ENCODE results near the gene RLN1. TPM values are rescaled to one million over a fixed set of nuclear protein-coding genes. Genes with fewer than 3 reads are reported as not detected.
"Not testable (repeated sequence)": the region's sequence is repeated elsewhere in the genome, so short reads cannot be mapped to it uniquely, and the experiment has no call there.

The RLN1 gene
- total RNA-seq, 1 donor from 2014 or later: 0.80 TPM

DNA sequence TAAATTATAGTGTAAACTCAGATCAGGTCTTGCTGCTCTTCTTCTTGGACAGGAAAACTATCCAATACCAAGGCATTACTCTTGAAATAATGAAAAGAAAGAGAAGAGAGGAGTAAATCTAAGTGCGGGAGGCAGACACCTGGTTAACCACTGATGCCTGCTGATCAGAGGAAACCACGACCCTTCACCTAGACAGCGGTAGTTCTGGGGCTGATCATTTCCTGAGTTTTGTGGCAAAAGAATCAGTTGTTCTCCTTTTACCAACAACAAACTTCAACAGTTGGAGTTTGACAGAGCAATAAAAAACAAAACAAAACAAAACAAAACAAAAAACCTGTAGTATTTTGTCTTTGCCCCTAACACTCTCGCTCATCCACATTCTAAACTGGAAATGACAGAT is 3.0 kb downstream of the RLN1 start:
- no peak overlapping the region for H3K4me3 Mint-ChIP-seq
- no peak for DNase-seq (ENCODE audit: low spot score in 2 of 2, unreplicated experiment in 2 of 2)
- TF ChIP-seq, protein P1, sequence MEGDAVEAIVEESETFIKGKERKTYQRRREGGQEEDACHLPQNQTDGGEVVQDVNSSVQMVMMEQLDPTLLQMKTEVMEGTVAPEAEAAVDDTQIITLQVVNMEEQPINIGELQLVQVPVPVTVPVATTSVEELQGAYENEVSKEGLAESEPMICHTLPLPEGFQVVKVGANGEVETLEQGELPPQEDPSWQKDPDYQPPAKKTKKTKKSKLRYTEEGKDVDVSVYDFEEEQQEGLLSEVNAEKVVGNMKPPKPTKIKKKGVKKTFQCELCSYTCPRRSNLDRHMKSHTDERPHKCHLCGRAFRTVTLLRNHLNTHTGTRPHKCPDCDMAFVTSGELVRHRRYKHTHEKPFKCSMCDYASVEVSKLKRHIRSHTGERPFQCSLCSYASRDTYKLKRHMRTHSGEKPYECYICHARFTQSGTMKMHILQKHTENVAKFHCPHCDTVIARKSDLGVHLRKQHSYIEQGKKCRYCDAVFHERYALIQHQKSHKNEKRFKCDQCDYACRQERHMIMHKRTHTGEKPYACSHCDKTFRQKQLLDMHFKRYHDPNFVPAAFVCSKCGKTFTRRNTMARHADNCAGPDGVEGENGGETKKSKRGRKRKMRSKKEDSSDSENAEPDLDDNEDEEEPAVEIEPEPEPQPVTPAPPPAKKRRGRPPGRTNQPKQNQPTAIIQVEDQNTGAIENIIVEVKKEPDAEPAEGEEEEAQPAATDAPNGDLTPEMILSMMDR (IDR thresholded peaks at IDR 0.05; ENCODE audit: unreplicated experiment): no peak
- H3K4me1 Mint-ChIP-seq: peaks cover 1% of the 10 kb centered on the region
- H3K27ac Mint-ChIP-seq: no peak overlapping the region
- H3K27me3 Mint-ChIP-seq (ENCODE audit: low read depth): no peaks in the 10 kb centered on the region
- no peaks in the 10 kb centered on the region for H3K9me3 Mint-ChIP-seq
- no peaks in the 10 kb centered on the region for H3K36me3 Mint-ChIP-seq

DNA sequence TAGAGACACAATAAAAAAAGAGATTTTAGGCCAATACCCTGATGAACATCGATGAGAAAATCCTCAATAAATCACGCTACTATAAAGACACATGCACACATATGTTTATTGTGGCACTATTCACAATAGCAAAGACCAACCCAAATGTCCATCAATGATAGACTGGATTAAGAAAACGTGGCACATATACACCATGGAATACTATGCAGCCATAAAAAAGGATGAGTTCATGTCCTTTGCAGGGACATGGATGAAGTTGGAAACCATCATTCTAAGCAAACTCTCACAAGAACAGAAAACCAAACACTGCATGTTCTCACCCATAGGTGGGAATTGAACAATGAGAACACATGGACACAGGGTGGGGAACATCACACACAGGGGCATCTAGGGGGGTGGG is 8.4 kb downstream of the RLN1 start:
- Mint-ChIP-seq H3K36me3 (peaks cover 20% of the 10 kb centered on the region), H3K9me3 (peaks cover 16% of the 10 kb centered on the region)
- not testable (repeated sequence) for H3K4me3 Mint-ChIP-seq; DNase-seq (ENCODE audit: low spot score in 2 of 2, unreplicated experiment in 2 of 2); H3K4me1 Mint-ChIP-seq; H3K27ac Mint-ChIP-seq; H3K27me3 Mint-ChIP-seq (ENCODE audit: low read depth)

DNA sequence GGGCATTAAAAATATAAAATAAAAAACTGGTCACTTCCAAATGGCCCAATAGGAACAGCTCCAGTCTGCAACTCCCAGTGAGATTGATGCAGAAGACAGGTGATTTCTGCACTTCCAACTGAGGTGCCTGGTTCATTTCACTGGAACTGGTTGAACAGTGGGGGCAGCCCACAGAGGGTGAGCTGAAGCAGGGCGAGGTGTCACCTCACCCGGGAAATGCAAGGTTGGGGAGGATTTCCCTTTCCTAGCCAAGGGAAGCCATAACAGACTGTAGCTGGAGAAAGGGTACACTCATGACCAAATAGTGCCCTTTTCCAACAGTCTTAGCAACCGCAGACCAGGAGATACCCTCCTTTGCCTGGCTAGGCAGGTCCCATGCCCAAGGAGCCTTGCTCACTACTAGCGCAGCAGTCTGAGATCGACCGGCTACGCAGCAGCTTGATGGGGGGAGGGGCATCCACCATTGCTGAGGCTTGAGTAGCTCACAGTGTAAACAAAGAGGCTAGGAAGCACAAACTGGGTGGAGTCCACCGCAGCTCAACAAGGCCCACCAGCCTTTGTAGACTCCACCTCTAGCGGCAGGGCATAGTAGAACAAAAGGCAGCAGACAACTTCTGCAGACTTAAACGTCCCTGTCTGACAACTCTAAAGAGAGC is 12.7 kb downstream of the RLN1 start:
- no peak overlapping the region for H3K4me3 Mint-ChIP-seq
- no peak for DNase-seq (ENCODE audit: low spot score in 2 of 2, unreplicated experiment in 2 of 2)
- H3K4me1 Mint-ChIP-seq: no peaks in the 10 kb centered on the region

DNA sequence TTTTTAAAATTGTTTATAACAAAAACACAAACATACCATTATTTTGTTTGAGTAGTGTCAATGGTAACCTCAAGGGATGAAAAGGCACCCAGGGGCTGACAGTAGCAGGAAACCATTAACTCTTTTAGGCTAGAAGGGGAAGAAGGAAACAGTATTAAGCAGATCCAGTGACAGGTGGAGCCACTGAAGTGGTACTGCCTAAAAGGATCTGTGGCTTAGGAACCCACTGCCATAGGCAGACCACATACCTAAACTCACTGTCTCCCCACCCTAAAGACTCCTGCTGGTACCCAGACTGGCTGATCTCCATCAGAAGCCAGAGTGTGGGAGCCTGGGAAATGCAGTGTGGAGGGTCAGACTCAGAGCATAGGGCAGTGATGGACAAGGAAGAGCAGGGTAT is 13.5 kb downstream of the RLN1 start:
- Mint-ChIP-seq H3K36me3 (peaks cover 20% of the 10 kb centered on the region), H3K4me1 (no peaks in the 10 kb centered on the region), H3K27me3 (ENCODE audit: low read depth) (no peaks in the 10 kb centered on the region), H3K27ac (no peak overlapping the region), H3K9me3 (peaks cover 16% of the 10 kb centered on the region), H3K4me3 (no peak overlapping the region)
- no peak for DNase-seq (ENCODE audit: low spot score in 2 of 2, unreplicated experiment in 2 of 2)
- TF ChIP-seq, protein P1 (IDR thresholded peaks at IDR 0.05; ENCODE audit: unreplicated experiment): no peak

More for the DNA sequence above, 12.7 kb downstream of the RLN1 start:
- Mint-ChIP-seq H3K27me3 (ENCODE audit: low read depth) (no peaks in the 10 kb centered on the region), H3K9me3 (peaks cover 16% of the 10 kb centered on the region), H3K36me3 (peaks cover 20% of the 10 kb centered on the region), H3K27ac (no peak overlapping the region)
- TF ChIP-seq, protein P1 (IDR thresholded peaks at IDR 0.05; ENCODE audit: unreplicated experiment): no peak

DNA sequence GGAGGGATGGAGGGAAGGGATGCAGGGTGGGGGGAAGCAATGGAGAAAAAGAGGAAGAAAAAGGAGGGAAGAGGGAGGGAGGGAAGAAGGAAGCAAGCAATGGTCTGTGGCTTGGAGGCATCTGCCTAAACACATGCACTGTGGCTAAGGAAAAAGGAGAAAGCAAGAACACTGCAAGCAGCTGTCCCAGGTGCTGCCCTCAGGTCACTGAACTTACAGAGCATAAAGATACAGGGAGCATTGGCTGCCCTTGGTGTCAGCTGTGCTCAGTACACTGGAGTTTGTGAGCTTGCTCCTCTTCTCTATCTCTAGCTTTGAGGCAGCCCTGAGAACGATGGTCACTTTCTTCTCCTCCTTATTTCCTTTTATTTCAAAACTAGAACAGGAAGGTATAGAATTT is 18.1 kb downstream of the RLN1 start:
- not testable (repeated sequence) for H3K27me3 Mint-ChIP-seq (ENCODE audit: low read depth); H3K4me1 Mint-ChIP-seq; H3K9me3 Mint-ChIP-seq; H3K36me3 Mint-ChIP-seq; H3K27ac Mint-ChIP-seq; H3K4me3 Mint-ChIP-seq; DNase-seq (ENCODE audit: low spot score in 2 of 2, unreplicated experiment in 2 of 2)

DNA sequence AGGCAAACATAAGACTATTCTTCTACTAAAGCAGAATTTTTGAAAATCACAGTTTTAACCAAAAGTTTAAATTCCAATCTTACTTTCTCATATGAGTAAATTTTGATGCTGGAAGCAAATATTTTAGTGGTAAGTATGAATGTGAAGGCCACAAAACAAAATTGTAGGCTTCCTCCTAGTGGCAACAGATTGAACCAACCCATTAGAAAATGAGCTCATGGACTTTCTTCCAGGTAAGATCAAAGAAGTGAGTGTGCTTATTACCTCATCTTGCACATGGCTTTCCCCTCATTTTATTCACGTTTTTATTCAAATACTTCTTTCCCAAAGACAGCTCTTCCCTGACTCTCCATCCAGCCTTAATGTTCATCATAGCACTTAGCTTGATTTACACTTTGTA is 18.6 kb downstream of the RLN1 start:
- no peak for DNase-seq (ENCODE audit: low spot score in 2 of 2, unreplicated experiment in 2 of 2)
- H3K4me3 Mint-ChIP-seq: no peak overlapping the region
- TF ChIP-seq, protein P1 (IDR thresholded peaks at IDR 0.05; ENCODE audit: unreplicated experiment): no peak
- H3K9me3 Mint-ChIP-seq: peaks cover 5% of the 10 kb centered on the region
- H3K27ac Mint-ChIP-seq: no peak overlapping the region
- peaks cover 4% of the 10 kb centered on the region for H3K36me3 Mint-ChIP-seq
- H3K4me1 Mint-ChIP-seq: no peaks in the 10 kb centered on the region
- H3K27me3 Mint-ChIP-seq (ENCODE audit: low read depth): no peaks in the 10 kb centered on the region

DNA sequence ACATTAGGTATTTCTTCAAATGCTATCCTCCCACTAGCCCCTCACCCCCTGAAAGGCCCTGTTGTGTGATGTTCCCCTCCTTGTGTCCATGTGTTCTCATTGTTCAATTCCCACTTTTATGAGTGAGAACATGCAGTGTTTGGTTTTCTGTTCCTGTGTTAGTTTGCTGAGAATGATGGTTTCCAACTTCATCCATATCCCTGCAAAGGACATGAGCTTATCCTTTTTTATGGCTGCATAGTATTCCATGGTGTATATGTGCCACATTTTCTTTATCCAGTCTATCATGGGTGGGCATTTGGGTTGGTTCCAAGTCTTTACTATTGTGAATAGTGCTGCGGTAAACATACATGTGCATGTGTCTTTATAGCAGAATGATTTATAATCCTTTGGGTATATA is 23.3 kb downstream of the RLN1 start:
- not testable (repeated sequence) for H3K27ac Mint-ChIP-seq; H3K27me3 Mint-ChIP-seq (ENCODE audit: low read depth); DNase-seq (ENCODE audit: low spot score in 2 of 2, unreplicated experiment in 2 of 2); H3K4me1 Mint-ChIP-seq; H3K4me3 Mint-ChIP-seq
- Mint-ChIP-seq H3K36me3 (peaks cover 14% of the 10 kb centered on the region), H3K9me3 (peaks cover 16% of the 10 kb centered on the region)

Data from mesothelial cell of epicardium (in vitro differentiated cells).